ENCODE measurements around the gene OSBPL10.

DNA sequence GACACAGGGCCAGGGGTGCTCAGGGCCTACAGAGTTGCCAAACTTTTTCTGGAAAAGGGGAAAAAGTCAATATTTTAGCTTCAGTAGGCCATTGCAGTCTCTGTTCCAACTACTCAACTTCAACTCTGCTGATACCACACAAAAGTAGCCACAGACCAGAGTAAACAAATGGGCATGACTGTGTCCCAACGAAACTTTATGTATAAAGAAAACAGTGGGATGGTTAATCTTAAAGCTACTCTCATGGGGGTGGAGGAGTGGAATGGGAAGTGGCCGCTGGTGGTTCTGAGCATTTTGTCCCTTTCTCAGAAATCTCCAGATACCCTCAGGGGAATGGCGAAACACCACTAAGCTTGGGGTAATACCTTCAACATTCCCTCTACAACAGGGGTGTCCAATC is 69.9 kb downstream of the OSBPL10 start:
- no peak for TF ChIP-seq CTCF (IDR thresholded peaks at IDR 0.05)
- no peak for TF ChIP-seq POLR2A (IDR thresholded peaks at IDR 0.05)

Measured in lower leg skin (tissue), 3 donors.